HCT116 (cell line): ENCODE data around the gene ARL5C. TPM values are rescaled to one million over a fixed set of nuclear protein-coding genes. Genes with fewer than 3 reads are reported as not detected.

ENCODE experiments used
- ATAC-seq: fragments of 200-7000 bp; cut with Tn5 transposase; 2 replicates; pipeline ENCODE4 v1.9.1; 2020; ENCODE audit warnings: mild to moderate bottlenecking, moderate library complexity
- BruUV-seq: library from RNA; stranded (reverse); fragments of 400-500 nt; replicated peaks from 2 replicates; lab custom pipeline; 2021; lab: Mats Ljungman, UMichigan
- CTCF ChIA-PET: fragments of 300-600 bp; sonication (Branson Sonifier 250); formaldehyde crosslinking; loops from one replicate; lab custom pipeline; 2021; ENCODE audit warnings: antibody characterized with exemption; lab: Charles Lee
- POLR2A ChIA-PET: fragments of 300-600, 350-600 bp; sonication (Branson Sonifier 250); formaldehyde crosslinking; loops from one replicate; lab custom pipeline; 2021; ENCODE audit warnings: antibody characterized with exemption; lab: Charles Lee
- RAD21 ChIA-PET, 2 experiments: fragments of 300-600 bp; sonication (Branson Sonifier 250); formaldehyde crosslinking; loops; one replicate each; lab custom pipeline; 2023; ENCODE audit warnings: low total read pairs in 2 of 2; ENCODE audit not compliant: uncharacterized antibody in 2 of 2, unreplicated experiment in 2 of 2, low non-redundant PET in 1 of 2; lab: Charles Lee
- DNase-seq: peaks from one replicate; pipeline ENCODE4 v3.0.0-alpha.2; 2010; ENCODE audit warnings: low read depth, low spot score
- H2AFZ ChIP-seq: fragments of 200-600 bp; shearing (Covaris generic), sonication (generic); 2 replicates; pipeline ENCODE4 v1.6.1; 2017; ENCODE audit warnings: low read depth, mixed run types, mixed read lengths, antibody characterized with exemption, low read length; ENCODE audit not compliant: poor library complexity, severe bottlenecking
- H3K27ac ChIP-seq: 2 replicates; pipeline ENCODE4 v1.5.1; 2012; ENCODE audit warnings: low read depth, low read length
- H3K27me3 ChIP-seq: fragments of 200-600 bp; sonication (generic); 2 replicates; pipeline ENCODE4 v1.6.1; 2016; ENCODE audit warnings: mixed run types, low read length, mixed read lengths; ENCODE audit not compliant: insufficient read depth
- H3K36me3 ChIP-seq, 2 experiments: fragments of 200-500 bp in 1 of 2; fragments of 200-600 bp in 1 of 2; sonication (Bioruptor generic) in 1 of 2; sonication (generic) in 1 of 2; 2 replicates each; pipeline versions ENCODE4 v1.5.1 to v1.6.1; 2014 to 2016; ENCODE audit warnings: low read length in 2 of 2, inconsistent platforms in 1 of 2, mixed read lengths in 1 of 2, mixed run types in 1 of 2; ENCODE audit not compliant: insufficient read depth in 2 of 2, control insufficient read depth in 1 of 2
- H3K4me1 ChIP-seq, 2 experiments: fragments of 200-600 bp in 1 of 2; sonication (generic) in 1 of 2; 2 replicates each; pipeline versions ENCODE4 v1.5.1 to v1.6.1; 2012 to 2017; ENCODE audit warnings: low read length in 2 of 2, inconsistent platforms in 1 of 2, mild to moderate bottlenecking in 1 of 2, mixed read lengths in 1 of 2, mixed run types in 1 of 2, moderate library complexity in 1 of 2; ENCODE audit not compliant: insufficient read depth in 2 of 2, control insufficient read depth in 1 of 2
- H3K4me2 ChIP-seq: fragments of 200-600 bp; sonication (generic); 2 replicates; pipeline ENCODE4 v1.6.1; 2017; ENCODE audit warnings: mixed run types, low read length, mixed read lengths
- H3K4me3 ChIP-seq, 2 experiments: fragments of 200-600 bp in 1 of 2; sonication (generic) in 1 of 2; replicated peaks in 1 of 2; 2 replicates each; pipeline ENCODE4 v1.5.1; 2011 to 2016; ENCODE audit warnings: low read length in 2 of 2, control low read depth in 1 of 2, low read depth in 1 of 2, mild to moderate bottlenecking in 1 of 2, mixed read lengths in 1 of 2, mixed run types in 1 of 2
- H3K79me2 ChIP-seq: fragments of 200-600 bp; sonication (generic); 2 replicates; pipeline ENCODE4 v1.6.1; 2017; ENCODE audit warnings: mild to moderate bottlenecking, mixed run types, low read length, moderate library complexity, mixed read lengths; ENCODE audit not compliant: insufficient read depth
- H3K9ac ChIP-seq: fragments of 200-600 bp; sonication (generic); 2 replicates; pipeline ENCODE4 v1.6.1; 2016; ENCODE audit warnings: low read length, mixed read lengths
- H3K9me2 ChIP-seq: fragments of 200-600 bp; sonication (generic), shearing (Covaris generic); 2 replicates; pipeline ENCODE4 v1.6.1; 2017; ENCODE audit warnings: mixed run types, mild to moderate bottlenecking, moderate library complexity; ENCODE audit not compliant: insufficient read depth
- H3K9me3 ChIP-seq, 2 experiments: fragments of 200-500 bp in 1 of 2; fragments of 200-600 bp in 1 of 2; sonication (Bioruptor generic) in 1 of 2; sonication (generic) in 1 of 2; 2 replicates each; pipeline ENCODE4 v1.6.1; 2014 to 2017; ENCODE audit warnings: low read length in 2 of 2, mixed read lengths in 2 of 2, inconsistent platforms in 1 of 2, low read depth in 1 of 2, mild to moderate bottlenecking in 1 of 2, mixed run types in 1 of 2, moderate library complexity in 1 of 2; ENCODE audit not compliant: control insufficient read depth in 1 of 2, insufficient read depth in 1 of 2
- H4K20me1 ChIP-seq: fragments of 200-600 bp; sonication (generic), shearing (Covaris generic); 2 replicates; pipeline ENCODE4 v1.6.1; 2017; ENCODE audit warnings: mixed run types, mild to moderate bottlenecking, moderate library complexity; ENCODE audit not compliant: insufficient read depth
- CEBPB ChIP-seq: IDR thresholded peaks from 2 replicates; pipeline ENCODE4 v1.6.1; 2012; ENCODE audit warnings: low read depth
- EGR1 ChIP-seq: IDR thresholded peaks from 2 replicates; pipeline ENCODE4 v1.6.1; 2012; ENCODE audit warnings: low read depth
- ELF1 ChIP-seq: IDR thresholded peaks from 2 replicates; pipeline ENCODE4 v1.6.1; 2012; ENCODE audit warnings: low read depth, borderline replicate concordance
- EZH2 ChIP-seq: fragments of 200-600 bp; sonication (generic); IDR thresholded peaks from 2 replicates; pipeline ENCODE4 v1.6.1; 2017; ENCODE audit warnings: antibody characterized with exemption, mixed run types
- EZH2phosphoT487 ChIP-seq: fragments of 200-600 bp; IDR thresholded peaks from 2 replicates; pipeline ENCODE4 v1.6.1; 2018; ENCODE audit warnings: antibody characterized with exemption, borderline replicate concordance
- FOSL1 ChIP-seq: IDR thresholded peaks from 2 replicates; pipeline ENCODE4 v1.6.1; 2012; ENCODE audit warnings: low read depth
- JUND ChIP-seq: IDR thresholded peaks from 2 replicates; pipeline ENCODE4 v1.6.1; 2012
- MAX ChIP-seq: IDR thresholded peaks from 2 replicates; pipeline ENCODE4 v1.6.1; 2012
- POLR2A ChIP-seq: IDR thresholded peaks from 2 replicates; pipeline ENCODE4 v1.7.0; 2011; ENCODE audit warnings: borderline replicate concordance; ENCODE audit not compliant: insufficient read depth, insufficient read length; ENCODE audit errors: extremely low read depth
- POLR2AphosphoS5 ChIP-seq: IDR thresholded peaks from 2 replicates; pipeline ENCODE4 v1.6.1; 2011; ENCODE audit warnings: mild to moderate bottlenecking, low read depth, low read length, moderate library complexity
- REST ChIP-seq: IDR thresholded peaks from 2 replicates; pipeline ENCODE4 v1.6.1; 2012; ENCODE audit warnings: low read depth
- SRF ChIP-seq: IDR thresholded peaks from 2 replicates; pipeline ENCODE4 v1.6.1; 2012; ENCODE audit warnings: low read depth
- TCF7L2 ChIP-seq: IDR thresholded peaks from 2 replicates; pipeline ENCODE4 v1.7.0; 2011; ENCODE audit warnings: borderline replicate concordance, inconsistent platforms; ENCODE audit not compliant: insufficient read depth, insufficient read length; ENCODE audit errors: extremely low read depth
- YY1 ChIP-seq: IDR thresholded peaks from 2 replicates; pipeline ENCODE4 v1.6.1; 2011; ENCODE audit warnings: low read length, low read depth, moderate library complexity, mild to moderate bottlenecking; ENCODE audit not compliant: insufficient replicate concordance; ENCODE audit errors: extremely low read depth
- ZFX ChIP-seq: fragments of 450-650 bp; IDR thresholded peaks from 2 replicates; pipeline ENCODE4 v1.6.1; 2017
- ZNF274 ChIP-seq: fragments of 200-500 bp; sonication (Bioruptor generic); IDR thresholded peaks from 2 replicates; pipeline ENCODE4 v1.6.1; 2014; ENCODE audit warnings: mild to moderate bottlenecking, low read depth, low read length, inconsistent platforms
- intact Hi-C: fragments of 100-400 bp; cut with micrococcal nuclease; formaldehyde crosslinking; loops from 2 replicates; pipeline ENCODE4 v1.10.0; 2022
- total RNA-seq: library from RNA; stranded (reverse); gene quantifications from one replicate; pipeline ENCODE4 v1.2.1, GENCODE V29; 2021; ENCODE audit not compliant: unreplicated experiment
- TF ChIP-seq, protein P1 (sequence below), 3 experiments: fragments of 200-600 bp in 1 of 3; sonication (generic) in 1 of 3; IDR thresholded peaks in 2 of 3; conservative IDR thresholded peaks in 1 of 3; 2 replicates each; pipeline ENCODE4 v1.5.1; 2012 to 2017; ENCODE audit warnings: low read depth in 2 of 3, low read length in 2 of 3, antibody characterized with exemption in 1 of 3, borderline replicate concordance in 1 of 3, control low read depth in 1 of 3, mild to moderate bottlenecking in 1 of 3, mixed read lengths in 1 of 3, mixed run types in 1 of 3, moderate library complexity in 1 of 3; ENCODE audit not compliant: insufficient read depth in 1 of 3
- TF ChIP-seq, protein P2 (sequence below): IDR thresholded peaks from 2 replicates; pipeline ENCODE4 v1.6.1; 2012
- TF ChIP-seq, protein P3 (sequence below): IDR thresholded peaks from 2 replicates; pipeline ENCODE4 v1.6.1; 2011; ENCODE audit warnings: mild to moderate bottlenecking, low read length, moderate library complexity; ENCODE audit not compliant: insufficient replicate concordance; ENCODE audit errors: extremely low read depth

Gene ARL5C
- total RNA-seq, 1 experiment from 2014 or later: not detected

- H3K36me3 ChIP-seq: no peaks in the 10 kb centered on the region
- H3K4me1 ChIP-seq: peaks cover 6 to 10% of the 10 kb centered on the region in 2 experiments; a peak in 3 of 4 replicates
- CTCF ChIA-PET: interaction anchor here (0.7 to 2.2 kb wide), 25 partner anchors 8 to 311 kb away, joined by 3 to 62 read pairs (median 4); partner anchors contain the start of genes CACNB1, RPL19 and RPL23
- peak; percentile 92 for ATAC-seq
- no peaks in the 10 kb centered on the region for H3K9me2 ChIP-seq
- H3K79me2 ChIP-seq: no peaks in the 10 kb centered on the region
- H4K20me1 ChIP-seq: no peaks in the 10 kb centered on the region
- BruUV-seq: no TSS peak
- H2AFZ ChIP-seq: peak overlapping the region; percentile 83
- DNase-seq: peak; percentile 69
- peak overlapping the region in 1 of 2 experiments; percentile 7; a peak in 2 of 4 replicates for H3K4me3 ChIP-seq
- H3K27me3 ChIP-seq: no peaks in the 10 kb centered on the region
- POLR2A ChIA-PET: interaction anchor here (0.9 to 2.2 kb wide), 6 partner anchors 11 to 297 kb away, joined by 3 to 17 read pairs (median 3); partner anchors contain the start of genes LASP1 and RPL19
- intact Hi-C loops: no loop called here
- H3K9me3 ChIP-seq: no peaks in the 10 kb centered on the region
- peak overlapping the region; percentile 38 for H3K9ac ChIP-seq
- H3K27ac ChIP-seq: no peak overlapping the region; the same call in 1 of the 2 replicates
- RAD21 ChIA-PET: interaction anchor here (1.0 to 1.4 kb wide), 4 partner anchors 11 to 182 kb away, joined by 3 to 7 read pairs (median 5); partner anchors contain the start of gene RPL19 (in 1 of the 2)
- peak overlapping the region; percentile 67 for H3K4me2 ChIP-seq
- TF ChIP-seq YY1 (peak; percentile 62), EGR1 (no peak), ZFX (no peak), CEBPB (no peak), JUND (no peak), REST (no peak), MAX (no peak), FOSL1 (no peak), EZH2phosphoT487 (no peak), EZH2 (no peak), TCF7L2 (no peak), POLR2A (no peak), ZNF274 (no peak), SRF (no peak), POLR2AphosphoS5 (peak; percentile 32), ELF1 (no peak)
- TF ChIP-seq, protein P1, sequence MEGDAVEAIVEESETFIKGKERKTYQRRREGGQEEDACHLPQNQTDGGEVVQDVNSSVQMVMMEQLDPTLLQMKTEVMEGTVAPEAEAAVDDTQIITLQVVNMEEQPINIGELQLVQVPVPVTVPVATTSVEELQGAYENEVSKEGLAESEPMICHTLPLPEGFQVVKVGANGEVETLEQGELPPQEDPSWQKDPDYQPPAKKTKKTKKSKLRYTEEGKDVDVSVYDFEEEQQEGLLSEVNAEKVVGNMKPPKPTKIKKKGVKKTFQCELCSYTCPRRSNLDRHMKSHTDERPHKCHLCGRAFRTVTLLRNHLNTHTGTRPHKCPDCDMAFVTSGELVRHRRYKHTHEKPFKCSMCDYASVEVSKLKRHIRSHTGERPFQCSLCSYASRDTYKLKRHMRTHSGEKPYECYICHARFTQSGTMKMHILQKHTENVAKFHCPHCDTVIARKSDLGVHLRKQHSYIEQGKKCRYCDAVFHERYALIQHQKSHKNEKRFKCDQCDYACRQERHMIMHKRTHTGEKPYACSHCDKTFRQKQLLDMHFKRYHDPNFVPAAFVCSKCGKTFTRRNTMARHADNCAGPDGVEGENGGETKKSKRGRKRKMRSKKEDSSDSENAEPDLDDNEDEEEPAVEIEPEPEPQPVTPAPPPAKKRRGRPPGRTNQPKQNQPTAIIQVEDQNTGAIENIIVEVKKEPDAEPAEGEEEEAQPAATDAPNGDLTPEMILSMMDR (IDR thresholded peaks at IDR 0.05 in 2 of 3, conservative IDR thresholded peaks at IDR 0.05 in 1 of 3; ENCODE audit: borderline replicate concordance in 1 of 3, insufficient read depth in 1 of 3, low read depth in 2 of 3, low read length in 2 of 3): peak; percentile 69 to 92 (median 88); a peak in 5 of 6 replicates
- TF ChIP-seq, protein P2, sequence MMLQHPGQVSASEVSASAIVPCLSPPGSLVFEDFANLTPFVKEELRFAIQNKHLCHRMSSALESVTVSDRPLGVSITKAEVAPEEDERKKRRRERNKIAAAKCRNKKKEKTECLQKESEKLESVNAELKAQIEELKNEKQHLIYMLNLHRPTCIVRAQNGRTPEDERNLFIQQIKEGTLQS: no peak
- TF ChIP-seq, protein P3, sequence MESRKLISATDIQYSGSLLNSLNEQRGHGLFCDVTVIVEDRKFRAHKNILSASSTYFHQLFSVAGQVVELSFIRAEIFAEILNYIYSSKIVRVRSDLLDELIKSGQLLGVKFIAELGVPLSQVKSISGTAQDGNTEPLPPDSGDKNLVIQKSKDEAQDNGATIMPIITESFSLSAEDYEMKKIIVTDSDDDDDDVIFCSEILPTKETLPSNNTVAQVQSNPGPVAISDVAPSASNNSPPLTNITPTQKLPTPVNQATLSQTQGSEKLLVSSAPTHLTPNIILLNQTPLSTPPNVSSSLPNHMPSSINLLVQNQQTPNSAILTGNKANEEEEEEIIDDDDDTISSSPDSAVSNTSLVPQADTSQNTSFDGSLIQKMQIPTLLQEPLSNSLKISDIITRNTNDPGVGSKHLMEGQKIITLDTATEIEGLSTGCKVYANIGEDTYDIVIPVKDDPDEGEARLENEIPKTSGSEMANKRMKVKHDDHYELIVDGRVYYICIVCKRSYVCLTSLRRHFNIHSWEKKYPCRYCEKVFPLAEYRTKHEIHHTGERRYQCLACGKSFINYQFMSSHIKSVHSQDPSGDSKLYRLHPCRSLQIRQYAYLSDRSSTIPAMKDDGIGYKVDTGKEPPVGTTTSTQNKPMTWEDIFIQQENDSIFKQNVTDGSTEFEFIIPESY: no peak
Observed at GRCh38 chr17:39164675-39165143, 1.3 kb downstream of the ARL5C start.
